Measurements from ENCODE around the gene GMDS. TPM values are rescaled to one million over a fixed set of nuclear protein-coding genes. Genes with fewer than 3 reads are reported as not detected.

GMDS gene
- total and polyA plus RNA-seq, 2 of the 8 experiments (the other 6 are each of a cell fraction or from before 2014, with no cell fraction given): 16.8 to 50.0 TPM

GRCh38 chr6:2228392-2228791, 17.0 kb downstream of the GMDS start (continued):
- TF ChIP-seq USF2 (IDR thresholded peaks at IDR 0.05; ENCODE audit: low read length): no peak
- TF ChIP-seq MAX (IDR thresholded peaks at IDR 0.05): no peak
- TF ChIP-seq SP4 (IDR thresholded peaks at IDR 0.05; ENCODE audit: low read length): no peak
- no peak for TF ChIP-seq CHD7 (IDR thresholded peaks at IDR 0.05; ENCODE audit: insufficient replicate concordance, low read length)
